Aorta (tissue), 5 donors: ENCODE measurements around the gene BTBD7. TPM values are rescaled to one million over a fixed set of nuclear protein-coding genes. Genes with fewer than 3 reads are reported as not detected.

Experiments
- ATAC-seq: fragments of 200-7000 bp; cut with Tn5 transposase; one replicate; pipeline ENCODE4 v1.9.1; 2022; ENCODE audit warnings: moderate library complexity; ENCODE audit not compliant: low FRiP score
- DNase-seq, 2 donors: peaks; one replicate each; pipeline ENCODE4 v3.0.0-alpha.2; 2020
- H3K27ac ChIP-seq, 2 donors: one replicate each; pipeline ENCODE4 v1.5.1; 2013; ENCODE audit warnings: low read length in 2 of 2, mild to moderate bottlenecking in 2 of 2, moderate library complexity in 2 of 2, control low read depth in 1 of 2, inconsistent platforms in 1 of 2, low read depth in 1 of 2
- H3K27me3 ChIP-seq, 2 donors: one replicate each; pipeline ENCODE4 v1.6.1; 2013; ENCODE audit warnings: control low read depth in 1 of 2, low read length in 1 of 2, mild to moderate bottlenecking in 1 of 2, moderate library complexity in 1 of 2; ENCODE audit not compliant: insufficient read depth in 2 of 2, control insufficient read depth in 1 of 2
- H3K36me3 ChIP-seq, 2 donors: one replicate each; pipeline ENCODE4 v1.6.1; 2013; ENCODE audit warnings: control low read depth in 1 of 2, low read length in 1 of 2, mild to moderate bottlenecking in 1 of 2; ENCODE audit not compliant: insufficient read depth in 2 of 2, control insufficient read depth in 1 of 2
- H3K4me1 ChIP-seq, 2 donors: one replicate each; pipeline ENCODE4 v1.6.1; 2013; ENCODE audit warnings: low read length in 2 of 2, control low read depth in 1 of 2, mild to moderate bottlenecking in 1 of 2, moderate library complexity in 1 of 2; ENCODE audit not compliant: insufficient read depth in 2 of 2, control insufficient read depth in 1 of 2
- H3K4me3 ChIP-seq, 2 donors: one replicate each; pipeline ENCODE4 v1.5.1; 2013; ENCODE audit warnings: low read length in 2 of 2, control low read depth in 1 of 2, mild to moderate bottlenecking in 1 of 2
- H3K9me3 ChIP-seq: one replicate; pipeline ENCODE4 v1.6.1; 2013; ENCODE audit warnings: mild to moderate bottlenecking, low read length; ENCODE audit not compliant: control insufficient read depth
- WGBS, 2 donors: extraction: QIAGEN DNeasy Blood & Tissue Kit; methylation state at CpG; one replicate each; pipeline ENCODE4 v1.1.7; 2013; 5-methylcytosine and 5-hydroxymethylcytosine counted together
- intact Hi-C, 2 donors: fragments of 100-400 bp; cut with DNase I; formaldehyde crosslinking; loops; one replicate each; pipeline versions ENCODE4 v1.14.2 to v1.15.0; 2022
- polyA plus RNA-seq, 2 donors: library from polyadenylated mRNA; stranded (reverse); fragments of 200-250 nt; gene quantifications; one replicate each; pipeline ENCODE4 v1.2.3, GENCODE V29; 2013
- total RNA-seq, 2 donors: library from RNA; stranded (reverse); fragmentation: NEBNext Ultra II Directional; extraction: Animal tissue kit (Norgen Biotek cat#: 25700); gene quantifications; one replicate each; pipeline ENCODE4 v1.2.1, GENCODE V29; 2021
- donor health status: healthy with polysubstance abuse.
- donor health status: Bipolar disorder and iron deficiency.
- donor health status: DM: no; HTN: no; CAD: no.
- donor health status: DM: no; HTN: no; CAD: no.
- donor health status: DM: yes; HTN: yes; CAD: no.

The BTBD7 gene
- total and polyA plus RNA-seq, 4 donors, result 7.4 to 51.2 (median 24.0) TPM

- Histone ChIP-seq H3K4me1 (peaks cover 0 to 11% of the 10 kb centered on the region in 2 donors), H3K9me3 (no peaks in the 10 kb centered on the region), H3K27ac (peak overlapping the region in 1 of 2 donors; percentile 93), H3K27me3 (no peaks in the 10 kb centered on the region), H3K4me3 (peak overlapping the region; percentile 87 to 91), H3K36me3 (peaks cover 0 to 2% of the 10 kb centered on the region in 2 donors)
- WGBS, 2 donors, result 37% methylated on average over 21 of the region's 21 CpGs
- DNase-seq, result no peak
- no peak for ATAC-seq
- intact Hi-C loops, result loop anchor here in 1 of 2 donors (2.0 kb wide), 1 partner anchor 125 kb away; the partner anchor contains the start of genes GON7 and UBR7
Observed at GRCh38 chr14:93331728-93332396, 974 bp downstream of the BTBD7 start.

- Histone ChIP-seq H3K9me3 (no peaks in the 10 kb centered on the region), H3K27me3 (no peaks in the 10 kb centered on the region), H3K4me3 (peak overlapping the region in 1 of 2 donors; percentile 87), H3K36me3 (peaks cover 0 to 2% of the 10 kb centered on the region in 2 donors), H3K27ac (no peak overlapping the region), H3K4me1 (peaks cover 0 to 11% of the 10 kb centered on the region in 2 donors)
- DNase-seq, result peak in 1 of 2 donors; percentile 52
- 67 to 68% methylated on average over 17 of the region's 17 CpGs for WGBS, 2 donors
- intact Hi-C loops, result no loop called here
- no peak for ATAC-seq
Observed at GRCh38 chr14:93331002-93331727, 1.7 kb downstream of the BTBD7 start.

- intact Hi-C loops, result no loop called here
Observed at GRCh38 chr14:93330609-93331000, 2.2 kb downstream of the BTBD7 start.

GRCh38 chr14:93329965-93330608 is 2.7 kb downstream of the BTBD7 start:
- no peak for ATAC-seq
- no peaks in the 10 kb centered on the region for H3K9me3 ChIP-seq
- peaks cover 0 to 11% of the 10 kb centered on the region in 2 donors for H3K4me1 ChIP-seq
- no peak overlapping the region for H3K27ac ChIP-seq
- no peaks in the 10 kb centered on the region for H3K27me3 ChIP-seq
- intact Hi-C loops, result no loop called here
- H3K4me3 ChIP-seq, result no peak overlapping the region
- 77% methylated on average over 5 of the region's 5 CpGs for WGBS, 2 donors
- DNase-seq, result no peak
- H3K36me3 ChIP-seq, result no peaks in the 10 kb centered on the region

More at GRCh38 chr14:93330609-93331000, 2.2 kb downstream of the BTBD7 start:
- Histone ChIP-seq H3K9me3 (no peaks in the 10 kb centered on the region), H3K4me3 (no peak overlapping the region), H3K27me3 (no peaks in the 10 kb centered on the region), H3K36me3 (no peaks in the 10 kb centered on the region), H3K4me1 (peaks cover 0 to 11% of the 10 kb centered on the region in 2 donors), H3K27ac (no peak overlapping the region)
- ATAC-seq (no peak), DNase-seq (no peak)
- WGBS, 2 donors, result 95 to 98% methylated on average over 2 of the region's 2 CpGs

- WGBS, 2 donors, result 96 to 99% methylated on average over 6 of the region's 6 CpGs
- intact Hi-C loops, result no loop called here
- Histone ChIP-seq H3K27me3 (no peaks in the 10 kb centered on the region), H3K27ac (no peak overlapping the region), H3K4me1 (peaks cover 0 to 11% of the 10 kb centered on the region in 2 donors), H3K9me3 (no peaks in the 10 kb centered on the region), H3K4me3 (no peak overlapping the region), H3K36me3 (no peaks in the 10 kb centered on the region)
- DNase-seq (no peak), ATAC-seq (no peak)
Observed at GRCh38 chr14:93328546-93328945, 4.3 kb downstream of the BTBD7 start.

- intact Hi-C loops, result no loop called here
- Histone ChIP-seq H3K27ac (no peak overlapping the region), H3K27me3 (no peaks in the 10 kb centered on the region), H3K4me1 (peaks cover 2 to 7% of the 10 kb centered on the region in 2 donors), H3K36me3 (no peaks in the 10 kb centered on the region), H3K4me3 (no peak overlapping the region), H3K9me3 (no peaks in the 10 kb centered on the region)
- DNase-seq, result no peak
- WGBS, 2 donors, result 94 to 98% methylated on average over 5 of the region's 5 CpGs
- no peak for ATAC-seq
Observed at GRCh38 chr14:93326196-93326595, 6.6 kb downstream of the BTBD7 start.

GRCh38 chr14:93323600-93324174 is 9.1 kb downstream of the BTBD7 start:
- no peaks in the 10 kb centered on the region for H3K36me3 ChIP-seq
- no peaks in the 10 kb centered on the region for H3K9me3 ChIP-seq
- peaks cover 2% of the 10 kb centered on the region in 2 donors for H3K4me1 ChIP-seq
- 91 to 95% methylated on average over 4 of the region's 4 CpGs for WGBS, 2 donors
- intact Hi-C loops, result no loop called here
- DNase-seq (no peak), ATAC-seq (no peak)
- H3K27me3 ChIP-seq, result no peaks in the 10 kb centered on the region
- no peak overlapping the region for H3K4me3 ChIP-seq
- no peak overlapping the region for H3K27ac ChIP-seq

- H3K27ac ChIP-seq, result no peak overlapping the region
- peaks cover 2% of the 10 kb centered on the region in 2 donors for H3K4me1 ChIP-seq
- H3K4me3 ChIP-seq, result no peak overlapping the region
- no peaks in the 10 kb centered on the region for H3K27me3 ChIP-seq
- 92 to 94% methylated on average over 5 of the region's 5 CpGs for WGBS, 2 donors
- ATAC-seq (no peak), DNase-seq (no peak)
- H3K9me3 ChIP-seq, result no peaks in the 10 kb centered on the region
- intact Hi-C loops, result no loop called here
- H3K36me3 ChIP-seq, result no peaks in the 10 kb centered on the region
Observed at GRCh38 chr14:93322929-93323599, 9.8 kb downstream of the BTBD7 start.
